ENCODE measurements around the gene KMT2A.

DNA sequence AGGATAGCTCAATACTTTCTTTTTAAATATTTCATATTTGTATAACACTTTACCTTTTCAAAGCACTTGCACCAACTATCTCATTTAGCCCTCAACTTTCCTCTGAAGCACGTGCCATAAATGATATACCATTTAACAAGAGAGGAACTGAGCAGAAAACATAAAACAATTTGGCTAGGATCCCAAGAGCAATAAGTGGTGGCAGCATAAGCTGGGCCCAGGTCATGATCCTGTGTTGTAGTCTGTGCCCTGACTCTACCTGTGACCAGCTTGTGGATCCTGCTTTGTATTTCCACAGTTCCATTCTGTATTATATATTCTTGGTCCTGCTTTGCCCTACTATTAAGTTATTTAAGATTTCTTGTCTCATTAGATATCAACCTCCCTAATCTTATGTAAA lies 23.4 kb upstream of the KMT2A start:
- TF ChIP-seq, protein P1, sequence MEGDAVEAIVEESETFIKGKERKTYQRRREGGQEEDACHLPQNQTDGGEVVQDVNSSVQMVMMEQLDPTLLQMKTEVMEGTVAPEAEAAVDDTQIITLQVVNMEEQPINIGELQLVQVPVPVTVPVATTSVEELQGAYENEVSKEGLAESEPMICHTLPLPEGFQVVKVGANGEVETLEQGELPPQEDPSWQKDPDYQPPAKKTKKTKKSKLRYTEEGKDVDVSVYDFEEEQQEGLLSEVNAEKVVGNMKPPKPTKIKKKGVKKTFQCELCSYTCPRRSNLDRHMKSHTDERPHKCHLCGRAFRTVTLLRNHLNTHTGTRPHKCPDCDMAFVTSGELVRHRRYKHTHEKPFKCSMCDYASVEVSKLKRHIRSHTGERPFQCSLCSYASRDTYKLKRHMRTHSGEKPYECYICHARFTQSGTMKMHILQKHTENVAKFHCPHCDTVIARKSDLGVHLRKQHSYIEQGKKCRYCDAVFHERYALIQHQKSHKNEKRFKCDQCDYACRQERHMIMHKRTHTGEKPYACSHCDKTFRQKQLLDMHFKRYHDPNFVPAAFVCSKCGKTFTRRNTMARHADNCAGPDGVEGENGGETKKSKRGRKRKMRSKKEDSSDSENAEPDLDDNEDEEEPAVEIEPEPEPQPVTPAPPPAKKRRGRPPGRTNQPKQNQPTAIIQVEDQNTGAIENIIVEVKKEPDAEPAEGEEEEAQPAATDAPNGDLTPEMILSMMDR (conservative IDR thresholded peaks at IDR 0.05): no peak
- no peak for TF ChIP-seq ZFX (IDR thresholded peaks at IDR 0.05)
